HL-60 (cell line): ENCODE measurements around the gene KCNQ5.

Experiments
- CTCF ChIP-seq: IDR thresholded peaks from one replicate; pipeline ENCODE4 v1.5.1; 2011; ENCODE audit warnings: low read length, control low read depth, inconsistent platforms; ENCODE audit not compliant: insufficient read depth
- SPI1 ChIP-seq: IDR thresholded peaks from 2 replicates; pipeline ENCODE4 v1.6.1; 2012; ENCODE audit warnings: low read depth, mild to moderate bottlenecking, borderline replicate concordance

- TF ChIP-seq CTCF (no peak), SPI1 (no peak)
Measured at GRCh38 chr6:72842140-72842539, 220.3 kb downstream of the KCNQ5 start.
